HG02642 (cell line): ENCODE measurements around the gene EDC3.
A peak's percentile ranks its signal among the peaks of the same experiment; 100 is the strongest.

Source experiments
- ATAC-seq: cut with Tn5 transposase; IDR thresholded peaks from one replicate; pipeline ENCODE4 v1.9.1; 2021; ENCODE audit warnings: mild to moderate bottlenecking; ENCODE audit not compliant: unreplicated experiment, poor library complexity

Gene EDC3

DNA sequence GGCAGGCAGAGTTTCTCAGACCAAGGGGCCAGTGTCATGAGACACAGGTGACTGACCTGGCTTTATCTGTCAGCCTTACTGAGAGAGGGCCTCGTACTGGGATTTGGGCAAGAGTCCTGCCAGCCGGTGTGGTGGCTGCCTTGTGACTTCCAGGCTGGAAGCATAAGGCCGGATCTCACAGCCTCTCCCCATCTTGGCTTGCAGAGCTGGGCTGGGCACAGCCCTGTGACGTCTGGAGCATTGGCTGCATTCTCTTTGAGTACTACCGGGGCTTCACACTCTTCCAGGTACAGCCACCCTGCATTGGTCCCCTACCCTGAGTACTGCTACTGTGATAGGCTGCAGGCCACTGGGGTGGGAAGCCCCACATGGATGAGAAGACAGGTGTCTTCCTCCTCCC, 68.1 kb downstream of the EDC3 start:
- ATAC-seq, result no peak

DNA sequence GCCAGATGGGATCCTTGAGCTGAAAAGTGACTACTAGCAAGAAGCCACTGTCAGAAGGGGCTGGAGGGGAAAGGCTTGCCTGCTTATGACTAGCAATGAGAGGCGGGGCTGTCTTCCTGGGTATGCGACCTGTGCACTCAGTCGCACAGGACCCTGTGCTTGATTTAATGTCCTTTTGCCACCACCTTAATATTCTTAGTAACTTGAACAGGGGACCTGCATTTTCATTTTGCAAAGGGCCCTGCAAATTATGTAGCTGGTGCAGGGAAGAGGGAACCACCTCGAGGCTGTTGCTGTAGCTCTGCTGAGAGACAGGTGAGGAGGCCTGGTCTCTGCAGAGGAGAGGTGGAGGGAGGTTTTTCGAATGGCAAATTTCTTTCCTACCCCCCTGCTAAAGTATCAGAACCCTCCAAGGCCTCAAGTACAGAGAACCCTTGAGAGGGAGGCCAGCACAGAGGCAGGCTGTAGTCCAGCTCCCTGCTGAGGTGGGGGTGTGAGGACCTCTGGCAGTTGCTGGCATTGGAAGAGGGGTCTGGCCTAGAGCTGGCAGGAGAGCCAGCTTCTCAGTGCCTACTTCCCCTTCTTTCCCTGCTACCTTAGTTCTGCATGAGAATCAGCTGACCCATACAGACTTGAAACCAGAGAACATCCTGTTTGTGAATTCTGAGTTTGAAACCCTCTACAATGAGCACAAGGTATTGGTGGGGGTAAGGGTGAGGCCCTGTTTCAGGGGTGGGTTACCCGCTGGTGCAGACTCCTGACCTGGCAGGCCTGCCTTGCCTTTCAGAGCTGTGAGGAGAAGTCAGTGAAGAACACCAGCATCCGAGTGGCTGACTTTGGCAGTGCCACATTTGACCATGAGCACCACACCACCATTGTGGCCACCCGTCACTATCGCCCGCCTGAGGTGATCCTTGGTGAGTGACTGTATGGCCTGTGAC, 68.8 kb downstream of the EDC3 start:
- peak; percentile 50 for ATAC-seq

DNA sequence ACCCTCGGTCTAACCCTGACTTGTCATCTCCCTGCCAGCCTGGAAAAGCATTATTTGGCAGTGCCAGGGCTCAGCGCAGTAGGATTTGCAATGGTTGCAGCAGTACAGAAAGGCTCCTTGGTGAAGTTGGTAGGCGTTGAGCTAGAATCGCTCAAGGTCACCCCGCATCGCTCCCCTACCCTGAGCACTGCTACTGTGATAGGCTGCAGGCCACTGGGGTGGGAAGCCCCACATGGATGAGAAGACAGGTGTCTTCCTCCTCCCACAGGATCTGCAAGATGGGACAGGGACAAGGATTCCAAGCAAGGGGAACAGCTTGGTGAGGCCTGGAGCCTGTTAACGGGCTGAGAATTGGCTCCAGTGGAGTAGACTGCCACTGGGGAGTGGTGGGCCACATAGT, 69.5 kb downstream of the EDC3 start:
- no peak for ATAC-seq

DNA sequence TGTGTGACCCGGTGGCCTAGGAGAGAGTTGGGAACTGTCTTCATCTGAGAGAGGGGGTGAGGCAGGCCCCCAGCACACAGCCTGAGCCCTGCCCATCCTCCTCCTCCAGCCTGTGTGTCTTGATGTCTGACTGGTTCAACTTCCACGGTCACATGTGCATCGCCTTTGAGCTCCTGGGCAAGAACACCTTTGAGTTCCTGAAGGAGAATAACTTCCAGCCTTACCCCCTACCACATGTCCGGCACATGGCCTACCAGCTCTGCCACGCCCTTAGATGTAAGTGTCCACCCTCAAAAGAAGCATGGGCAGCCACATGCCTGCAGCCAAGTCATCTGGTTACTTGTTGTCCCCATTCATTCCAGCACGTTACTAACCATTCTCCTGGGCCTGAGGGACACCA, 70.1 kb downstream of the EDC3 start:
- no peak for ATAC-seq

DNA sequence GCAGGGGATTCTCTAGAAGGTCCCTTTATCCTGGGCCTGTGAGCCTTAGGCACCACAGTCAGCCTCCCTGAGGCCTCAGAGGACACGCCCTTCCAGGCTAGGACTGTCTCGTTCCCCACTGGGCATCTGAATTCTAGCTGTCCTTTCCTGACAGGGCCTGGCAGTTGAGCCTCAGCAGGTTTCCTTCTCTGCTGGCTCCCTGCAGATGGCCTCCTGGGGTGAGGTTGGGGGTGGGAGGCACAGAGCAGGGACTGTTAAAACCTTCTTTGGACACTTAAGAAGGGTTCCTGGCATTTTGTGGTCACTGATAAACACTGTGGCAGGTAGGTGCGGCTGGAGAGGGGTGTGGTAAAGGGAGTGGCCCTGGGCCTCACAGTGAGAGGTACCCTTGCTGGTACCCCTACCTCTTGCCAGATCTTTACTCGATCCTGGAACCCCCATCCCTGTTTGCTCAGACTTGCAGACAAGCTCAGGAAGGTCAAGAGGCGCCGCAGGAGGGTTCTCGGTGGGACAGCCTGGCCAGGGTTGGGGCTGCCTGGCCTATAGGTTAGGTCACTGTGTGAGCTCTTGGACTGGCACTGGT, 71.7 kb downstream of the EDC3 start:
- ATAC-seq, result no peak

DNA sequence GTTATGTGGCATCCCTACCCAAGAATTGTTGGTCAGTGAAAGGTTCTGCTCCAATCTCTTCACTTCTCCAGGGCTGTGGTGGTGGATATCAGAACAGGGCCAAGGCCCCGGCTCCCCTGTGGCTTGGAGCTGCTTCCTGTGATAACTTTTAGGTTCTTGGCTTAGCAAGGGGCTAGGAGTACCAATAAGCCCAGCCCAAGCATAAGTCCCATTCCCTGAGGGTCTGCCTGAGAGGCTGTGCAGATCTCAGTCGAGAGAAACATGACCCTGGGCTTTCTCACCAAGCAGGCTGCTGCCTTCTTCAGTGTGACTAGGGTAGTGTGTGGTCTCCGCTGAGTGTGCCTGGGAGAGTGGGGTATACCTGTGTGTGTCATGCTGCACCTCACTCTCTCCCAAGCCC, 73.1 kb downstream of the EDC3 start:
- ATAC-seq, result no peak

DNA sequence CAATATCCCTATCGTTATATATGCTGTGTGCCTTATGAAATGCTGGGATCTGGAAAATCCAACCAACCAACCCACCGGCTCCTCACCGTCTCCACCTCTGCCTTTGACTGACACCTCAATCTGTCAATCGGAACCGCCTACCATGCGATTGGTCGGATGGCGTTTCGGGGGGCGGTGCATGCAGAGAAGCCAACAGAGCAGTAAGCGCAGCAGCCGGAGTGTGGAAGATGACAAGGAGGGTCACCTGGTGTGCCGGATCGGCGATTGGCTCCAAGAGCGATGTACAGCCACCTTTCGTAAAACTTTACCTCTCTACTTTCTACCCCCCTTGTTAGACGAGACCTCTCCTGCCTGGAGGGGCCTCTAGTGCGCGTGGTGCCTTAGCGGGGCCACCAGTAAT, 73.9 kb downstream of the EDC3 start:
- ATAC-seq, result no peak

DNA sequence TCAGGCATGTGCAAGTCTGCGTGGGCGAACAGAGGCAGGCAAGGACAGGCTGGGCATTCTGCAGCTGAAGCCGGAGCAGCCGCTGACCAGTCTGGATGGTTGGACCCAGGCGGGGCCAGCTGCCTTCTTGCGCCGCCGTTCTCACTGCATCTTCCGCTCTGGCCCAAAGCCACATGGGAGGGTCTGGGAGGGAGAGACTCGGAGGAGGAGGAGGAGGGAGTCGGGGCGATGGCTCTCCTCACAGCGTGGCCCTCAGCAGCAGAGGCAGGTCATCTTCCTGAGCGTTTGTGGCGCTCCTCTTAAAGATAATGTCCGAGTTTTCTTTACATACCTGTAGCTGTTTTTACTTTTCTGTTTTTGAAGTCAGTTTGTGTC, 74.3 kb downstream of the EDC3 start:
- ATAC-seq, result no peak

DNA sequence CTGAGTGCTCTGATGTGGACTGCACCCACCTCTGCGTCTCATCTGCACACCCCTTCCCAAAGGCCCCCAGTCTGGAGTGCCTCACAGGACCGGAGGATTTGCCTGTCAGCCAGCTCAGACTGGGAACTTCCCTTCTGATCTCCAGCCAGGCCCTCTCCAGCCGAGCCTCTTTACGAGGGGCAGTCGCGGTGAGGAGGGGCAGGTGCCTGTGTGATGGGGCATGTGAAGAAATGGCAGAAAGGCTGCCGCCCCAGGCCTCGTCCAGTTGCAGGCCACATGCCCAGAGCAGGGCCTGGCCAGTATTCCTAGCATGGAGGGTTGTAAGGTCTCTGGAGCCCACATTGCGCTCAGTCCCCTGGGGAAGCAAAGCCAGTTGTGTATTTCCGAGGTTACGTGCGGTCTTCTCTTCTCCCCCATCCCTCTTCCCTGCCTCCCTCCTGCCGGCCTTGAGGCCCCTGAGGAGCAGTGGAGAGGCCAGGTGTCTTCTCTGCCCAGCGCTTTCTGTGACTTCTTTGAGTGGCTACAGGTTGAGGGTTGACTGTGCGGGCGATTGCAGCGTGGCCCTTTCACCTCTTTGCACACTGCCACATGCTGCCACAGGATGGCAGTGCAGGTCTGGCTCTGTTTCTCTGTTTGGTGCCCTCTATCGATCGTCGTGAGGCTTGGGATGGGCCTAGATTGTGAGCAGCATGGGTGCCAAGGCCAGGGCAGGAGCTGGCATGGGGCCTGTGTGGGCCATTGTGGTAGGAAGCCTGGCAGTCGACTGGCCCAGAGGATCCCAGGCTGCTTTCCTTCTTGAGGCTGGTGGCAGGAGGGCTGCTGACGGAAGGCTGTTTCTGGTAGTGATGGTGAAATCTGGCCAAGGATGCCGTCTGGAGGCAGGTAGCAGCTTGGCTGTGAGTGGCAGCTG, 74.9 kb downstream of the EDC3 start:
- ATAC-seq, result peak; percentile 42

DNA sequence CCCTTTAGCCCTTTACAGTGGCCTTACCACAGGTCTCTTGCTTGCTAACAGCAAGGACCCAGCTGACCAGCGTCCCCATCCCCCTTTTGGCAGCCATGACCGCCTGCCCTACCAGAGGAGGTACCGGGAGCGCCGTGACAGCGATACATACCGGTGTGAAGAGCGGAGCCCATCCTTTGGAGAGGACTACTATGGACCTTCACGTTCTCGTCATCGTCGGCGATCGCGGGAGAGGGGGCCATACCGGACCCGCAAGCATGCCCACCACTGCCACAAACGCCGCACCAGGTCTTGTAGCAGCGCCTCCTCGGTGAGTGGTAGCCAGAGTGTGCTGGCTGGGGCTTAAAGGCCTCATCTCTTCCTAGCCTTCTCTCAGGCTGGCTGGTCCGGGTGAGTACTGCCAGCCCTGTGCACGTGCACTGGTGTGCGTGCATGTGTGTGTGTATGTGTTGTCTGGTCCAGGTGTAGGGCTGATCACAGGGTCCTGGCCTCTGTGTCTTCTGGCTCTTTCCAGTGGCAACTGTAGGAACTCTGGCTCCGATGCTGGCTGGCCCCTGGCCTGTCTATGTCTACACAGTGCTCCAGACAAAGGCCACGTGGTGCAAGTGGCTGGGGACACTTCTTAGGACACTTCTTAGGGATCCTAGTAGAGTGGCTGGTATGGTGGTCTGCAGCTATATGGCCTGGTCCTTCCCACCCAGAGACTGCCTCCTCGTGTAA, 75.7 kb downstream of the EDC3 start:
- no peak for ATAC-seq

DNA sequence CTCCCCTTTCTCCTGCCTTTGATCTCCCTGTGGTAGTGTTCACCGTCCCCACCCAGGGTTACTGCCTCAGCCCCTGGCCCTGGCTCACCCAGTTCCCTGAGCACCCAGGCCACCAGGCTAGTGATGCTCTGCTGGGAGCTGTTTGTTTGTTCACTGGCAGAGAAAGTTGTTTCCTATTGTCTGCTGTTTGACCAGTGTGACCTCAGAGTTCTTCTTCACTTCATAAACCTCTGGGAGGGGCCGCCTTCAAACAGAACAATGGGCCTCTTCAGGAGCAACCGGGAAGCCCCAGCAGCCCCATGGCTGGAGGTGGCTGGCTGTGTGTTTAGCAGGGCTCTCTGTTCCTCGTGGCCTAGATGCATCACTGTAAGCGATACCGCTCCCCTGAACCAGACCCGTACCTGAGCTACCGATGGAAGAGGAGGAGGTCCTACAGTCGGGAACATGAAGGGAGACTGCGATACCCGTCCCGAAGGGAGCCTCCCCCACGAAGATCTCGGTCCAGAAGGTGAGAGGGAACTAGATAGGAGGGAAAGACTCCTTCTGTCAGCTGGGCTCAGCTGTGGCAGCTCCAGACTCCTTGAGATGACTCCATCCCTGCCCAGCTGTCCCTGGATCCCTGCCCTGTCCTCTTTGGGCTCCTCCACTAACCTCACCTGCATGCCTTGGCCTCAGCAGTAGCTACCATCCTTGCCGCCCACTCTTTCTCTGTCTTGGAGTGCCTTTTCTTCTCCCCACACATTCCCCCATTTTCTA, 76.8 kb downstream of the EDC3 start:
- ATAC-seq, result no peak

DNA sequence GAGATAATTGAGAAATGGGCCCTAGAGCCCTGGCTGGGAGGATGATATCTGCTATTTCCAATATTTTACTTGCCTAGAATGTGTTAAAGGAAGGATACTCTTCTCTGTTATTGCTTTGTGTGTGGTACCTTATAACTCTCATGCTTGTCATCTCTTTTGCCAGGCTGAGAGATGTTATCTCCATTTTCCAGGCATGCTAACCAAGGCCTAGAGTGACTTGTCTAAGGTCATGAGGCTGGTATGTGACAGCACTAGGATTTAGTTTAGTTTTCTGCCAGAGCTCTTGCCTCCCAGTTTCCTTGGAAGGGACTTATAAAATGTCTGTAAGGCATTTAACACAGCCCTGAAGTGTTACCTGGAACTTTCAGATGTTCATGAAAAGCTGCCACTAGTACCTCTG, 78.8 kb downstream of the EDC3 start:
- ATAC-seq, result no peak

DNA sequence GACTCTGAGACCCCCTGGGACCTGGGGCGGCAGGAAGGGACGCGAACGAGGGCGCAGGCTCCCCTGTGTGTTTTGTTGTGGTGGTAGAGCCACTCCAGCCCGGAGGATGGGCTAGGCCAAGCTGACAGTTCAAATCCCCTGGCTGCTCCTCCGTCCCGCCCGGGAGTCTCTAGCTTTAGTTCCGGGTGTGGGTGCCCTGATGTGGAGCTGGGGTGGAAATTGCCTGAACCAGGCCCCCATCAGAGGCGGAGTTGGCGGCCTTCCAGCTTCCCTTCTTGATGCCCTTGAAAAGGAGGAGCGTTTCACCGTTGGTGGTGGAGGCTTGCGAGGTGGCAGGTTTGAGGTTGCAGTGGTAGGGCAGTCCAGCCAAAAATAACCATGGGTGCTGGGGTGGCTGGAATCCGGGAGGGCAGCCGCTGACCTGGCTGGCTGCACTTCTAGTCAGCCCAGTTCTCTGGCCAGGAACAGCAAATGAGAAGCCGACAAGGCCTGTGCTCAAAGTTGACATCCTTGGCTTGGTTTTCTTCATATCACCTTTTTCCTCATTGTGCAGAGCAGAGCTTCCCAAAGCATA, 79.4 kb downstream of the EDC3 start:
- ATAC-seq, result no peak

DNA sequence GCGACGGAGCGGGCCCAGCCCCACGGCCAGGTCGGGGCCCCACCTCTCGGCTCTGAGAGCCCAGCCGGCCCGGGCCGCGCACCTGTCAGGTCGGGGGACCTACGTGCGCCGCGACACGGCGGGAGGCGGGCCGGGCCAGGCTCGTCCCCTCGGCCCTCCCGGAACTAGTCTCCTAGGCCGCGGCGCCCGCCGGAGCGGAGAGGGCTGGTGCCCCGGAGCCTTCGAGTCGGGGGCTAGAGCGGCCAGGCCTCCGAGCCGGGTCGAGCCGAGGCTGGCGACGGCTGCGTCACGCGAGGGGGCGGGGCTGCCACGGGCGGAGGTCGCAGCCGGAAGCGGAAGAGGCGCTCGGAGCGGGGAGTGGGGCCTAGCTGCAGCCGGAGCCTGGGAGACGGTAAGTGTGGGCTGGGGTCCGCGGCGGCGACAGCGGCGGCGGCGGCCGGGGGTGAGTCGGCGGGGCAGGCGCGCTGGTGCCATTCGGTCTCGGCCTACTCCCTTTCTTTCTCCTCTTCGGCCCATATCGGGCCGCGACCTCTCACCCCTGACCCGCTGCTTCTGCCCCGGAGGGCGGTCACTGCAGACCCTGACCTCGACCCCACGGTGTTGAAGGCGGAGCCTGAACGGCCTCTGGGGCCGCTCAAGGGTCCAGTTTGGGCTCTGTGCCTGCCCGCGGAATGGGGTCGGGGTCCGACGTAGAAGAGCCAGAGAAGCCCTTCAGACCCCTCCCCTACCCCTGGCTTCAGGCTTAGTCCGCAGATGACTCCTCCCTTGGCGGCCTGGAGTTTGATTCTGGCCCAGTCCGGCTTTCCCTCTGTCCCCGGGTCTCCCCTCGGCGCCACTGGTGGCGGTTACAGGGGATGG, 80.1 kb downstream of the EDC3 start, which contains the start of gene CLK3:
CLK3 (plus strand) TSS at position 329 of the 858 bp plus-strand sequence. CDS start 3,361 bp downstream, outside the sequence.
- ATAC-seq, result peak; percentile 74

DNA sequence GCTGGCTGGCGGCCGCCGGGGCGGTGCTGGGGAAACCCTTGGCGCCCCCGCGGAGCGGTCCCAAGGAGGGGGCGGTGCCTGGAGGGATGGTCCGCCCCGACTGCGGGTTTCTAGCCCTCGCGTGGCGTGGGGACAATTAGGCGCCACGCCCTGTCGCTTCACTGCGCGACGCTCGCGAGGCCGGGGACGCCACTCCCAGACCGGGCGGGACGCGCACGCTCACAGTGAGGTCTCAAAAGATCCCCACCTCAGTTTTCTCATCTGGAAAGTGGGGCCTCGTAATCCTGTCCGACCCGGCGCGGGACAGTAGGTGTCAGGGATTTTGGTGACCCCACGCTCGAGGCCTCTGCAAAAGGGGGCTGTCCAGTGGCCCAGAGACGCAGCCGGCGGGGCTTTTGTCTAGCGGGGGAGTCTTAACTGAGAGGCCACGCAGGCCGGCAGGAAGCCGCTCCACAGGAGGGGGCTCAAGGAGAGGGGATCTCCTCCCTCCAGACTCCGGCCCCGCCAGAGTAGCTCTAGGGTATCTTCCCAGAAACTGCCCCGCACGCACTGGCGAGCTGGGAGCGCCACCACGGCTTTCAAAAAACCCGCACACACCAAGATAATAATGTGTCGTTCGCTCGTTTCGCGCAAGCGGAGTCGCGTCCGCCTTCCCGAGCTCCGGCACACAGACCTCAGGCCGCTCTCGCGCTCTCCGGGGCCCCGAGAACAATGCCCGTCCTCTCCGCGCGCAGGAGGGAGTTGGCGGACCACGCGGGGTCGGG, 80.9 kb downstream of the EDC3 start:
- ATAC-seq, result peak; percentile 54

DNA sequence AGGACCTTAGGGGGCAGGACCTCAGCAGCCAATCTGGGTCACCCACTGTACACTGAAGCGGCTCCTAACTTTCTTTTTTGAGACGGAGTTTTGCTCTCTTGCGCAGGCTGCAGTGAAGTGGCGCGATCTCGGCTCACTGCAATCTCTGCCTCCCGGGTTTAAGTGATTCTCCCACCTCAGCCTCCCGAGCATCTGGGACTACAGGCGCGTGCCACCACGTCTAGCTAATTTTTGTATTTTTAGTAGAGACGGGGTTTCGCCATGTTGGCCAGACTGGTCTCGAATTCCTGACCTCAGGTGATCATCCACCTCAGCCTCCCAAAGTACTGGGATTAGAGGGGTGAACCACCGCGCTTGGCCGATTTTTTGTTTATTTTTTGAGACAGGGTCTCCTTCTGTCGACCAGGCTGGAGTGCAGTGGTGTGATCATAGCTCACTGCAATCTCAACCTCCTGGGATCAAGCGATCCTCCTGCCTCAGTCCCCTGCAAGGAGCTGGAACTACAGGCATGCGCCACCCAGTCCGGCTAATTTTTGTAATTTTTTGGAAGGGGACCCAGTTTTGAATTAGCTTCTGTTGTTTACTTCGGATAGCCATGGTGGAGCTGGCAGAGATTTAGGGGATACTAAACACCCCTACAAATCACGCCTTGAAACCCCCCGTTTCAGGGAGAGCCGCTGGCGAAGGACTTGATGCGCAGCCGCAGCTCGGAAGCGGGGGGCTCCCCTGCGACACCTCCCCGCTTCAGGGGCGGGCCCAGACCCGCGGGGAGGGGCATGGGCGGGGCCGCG, 81.7 kb downstream of the EDC3 start:
- no peak for ATAC-seq
